ENCODE results near the gene PURA.

DNA sequence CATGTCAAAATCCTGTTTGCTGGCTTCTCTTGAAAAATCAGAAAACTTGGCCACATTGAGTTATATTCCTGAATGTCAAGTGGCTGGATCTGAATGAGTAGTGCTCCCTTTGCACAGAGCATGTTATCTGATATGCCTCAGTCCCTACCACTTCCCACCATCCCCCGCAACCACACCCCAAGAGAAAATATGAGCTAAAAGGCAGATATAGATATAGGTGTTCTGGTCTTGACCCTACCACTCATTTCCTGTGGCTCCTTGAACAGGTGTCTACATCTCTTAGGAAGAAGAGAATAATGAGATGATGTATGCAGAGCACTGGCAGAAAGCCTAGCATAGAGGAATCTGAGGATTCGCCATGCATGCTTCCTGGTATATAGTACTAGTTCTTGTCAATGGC is 54.5 kb downstream of the PURA start:
- TF ChIP-seq POLR2A (IDR thresholded peaks at IDR 0.05; ENCODE audit: low read depth, low read length) (no peak), POLR2AphosphoS5 (IDR thresholded peaks at IDR 0.05; ENCODE audit: low read depth, low read length) (no peak)

Measured in GM12892 (cell line).